Liver (tissue), 2 donors: ENCODE data around the gene SOX15.

Experiments used
- ATF3 ChIP-seq: IDR thresholded peaks from 2 replicates; pipeline ENCODE4 v1.6.1; 2016; ENCODE audit warnings: antibody characterized with exemption
- HNF4G ChIP-seq: IDR thresholded peaks from 2 replicates; pipeline ENCODE4 v1.6.1; 2016; ENCODE audit warnings: antibody characterized with exemption
- MAX ChIP-seq: IDR thresholded peaks from 2 replicates; pipeline ENCODE4 v1.6.1; 2016; ENCODE audit warnings: antibody characterized with exemption
- REST ChIP-seq: IDR thresholded peaks from 2 replicates; pipeline ENCODE4 v1.6.1; 2016; ENCODE audit warnings: antibody characterized with exemption, mild to moderate bottlenecking
- SP1 ChIP-seq: IDR thresholded peaks from 2 replicates; pipeline ENCODE4 v1.6.1; 2018; ENCODE audit warnings: antibody characterized with exemption, mild to moderate bottlenecking
- donor health status: healthy.

- peak; percentile 53 for TF ChIP-seq SP1
- TF ChIP-seq REST: no peak
- no peak for TF ChIP-seq HNF4G
- peak; percentile 47 for TF ChIP-seq MAX
- no peak for TF ChIP-seq ATF3
Measured at GRCh38 chr17:7573324-7574080, 16.4 kb downstream of the SOX15 start.
